GM12878 (cell line): ENCODE results near the gene FAM193A.

Experiments used
- BRCA1 ChIP-seq: IDR thresholded peaks from 2 replicates; pipeline ENCODE4 v1.6.1; 2011; ENCODE audit warnings: low read depth, low read length, improper control_type of control experiment
- CBFB ChIP-seq: IDR thresholded peaks from 2 replicates; pipeline ENCODE4 v1.6.1; 2016; ENCODE audit warnings: antibody characterized with exemption, low read depth
- CTCF ChIP-seq, 3 experiments: IDR thresholded peaks in 2 of 3; conservative IDR thresholded peaks in 1 of 3; 2 replicates each; pipeline ENCODE4 v1.5.1; 2011; ENCODE audit warnings: low read depth in 3 of 3, low read length in 3 of 3, mild to moderate bottlenecking in 3 of 3, control low read depth in 2 of 3, moderate library complexity in 2 of 3, inconsistent platforms in 1 of 3, mixed read lengths in 1 of 3; ENCODE audit not compliant: control insufficient read depth in 2 of 3, insufficient read depth in 1 of 3; ENCODE audit errors: extremely low read depth in 1 of 3
- ETV6 ChIP-seq, 2 experiments: fragments of 450-650 bp in 1 of 2; IDR thresholded peaks in 1 of 2; conservative IDR thresholded peaks in 1 of 2; 2 replicates each; pipeline ENCODE4 v1.6.1; 2014; ENCODE audit warnings: antibody characterized with exemption in 1 of 2, borderline replicate concordance in 1 of 2, low read depth in 1 of 2, mild to moderate bottlenecking in 1 of 2, moderate library complexity in 1 of 2
- EZH2 ChIP-seq: IDR thresholded peaks from 2 replicates; pipeline ENCODE4 v1.6.1; 2012; ENCODE audit warnings: low read depth, mild to moderate bottlenecking, control low read depth, inconsistent platforms, low read length, borderline replicate concordance; ENCODE audit not compliant: control insufficient read depth
- GABPA ChIP-seq: IDR thresholded peaks from 2 replicates; pipeline ENCODE4 v1.6.1; 2014; ENCODE audit warnings: antibody characterized with exemption, low read depth, mild to moderate bottlenecking, inconsistent platforms
- KAT2A ChIP-seq: conservative IDR thresholded peaks from 2 replicates; pipeline ENCODE4 v1.6.1; 2011; ENCODE audit warnings: low read depth, low read length; ENCODE audit not compliant: control insufficient read depth
- NFYB ChIP-seq: IDR thresholded peaks from 2 replicates; pipeline ENCODE4 v1.6.1; 2011; ENCODE audit warnings: low read depth, mild to moderate bottlenecking, low read length, improper control_type of control experiment, moderate library complexity; ENCODE audit not compliant: insufficient read depth
- POLR2A ChIP-seq: IDR thresholded peaks from 2 replicates; pipeline ENCODE4 v1.6.1; 2011; ENCODE audit warnings: low read depth, mild to moderate bottlenecking, low read length
- RAD21 ChIP-seq: IDR thresholded peaks from 2 replicates; pipeline ENCODE4 v1.6.1; 2011; ENCODE audit warnings: mild to moderate bottlenecking, low read depth, low read length, moderate library complexity; ENCODE audit not compliant: insufficient read depth
- REST ChIP-seq: IDR thresholded peaks from 2 replicates; pipeline ENCODE4 v1.6.1; 2012; ENCODE audit warnings: mild to moderate bottlenecking, low read depth, low read length
- RFX5 ChIP-seq: IDR thresholded peaks from 2 replicates; pipeline ENCODE4 v1.6.1; 2011; ENCODE audit warnings: low read depth, low read length, improper control_type of control experiment
- ZBTB11 ChIP-seq: fragments of 450-650 bp; formaldehyde crosslinking; IDR thresholded peaks from 2 replicates; pipeline ENCODE4 v1.5.0; 2022; ENCODE audit warnings: mild to moderate bottlenecking, missing genetic modification characterization
- ZBTB40 ChIP-seq: fragments of 450-650 bp; IDR thresholded peaks from 2 replicates; pipeline ENCODE4 v1.6.1; 2016; ENCODE audit warnings: mild to moderate bottlenecking, moderate library complexity, borderline replicate concordance

- no peak for TF ChIP-seq CTCF (IDR thresholded peaks at IDR 0.05 in 2 of 3, conservative IDR thresholded peaks at IDR 0.05 in 1 of 3; ENCODE audit: control insufficient read depth in 2 of 3, extremely low read depth in 1 of 3, insufficient read depth in 1 of 3, low read depth in 3 of 3, low read length in 3 of 3)
- no peak for TF ChIP-seq POLR2A
- TF ChIP-seq KAT2A: no peak
- TF ChIP-seq CBFB: no peak
- no peak for TF ChIP-seq EZH2
- TF ChIP-seq RAD21: no peak
- no peak for TF ChIP-seq RFX5
- TF ChIP-seq ETV6 (conservative IDR thresholded peaks at IDR 0.05 in 1 of 2, IDR thresholded peaks at IDR 0.05 in 1 of 2; ENCODE audit: borderline replicate concordance in 1 of 2, low read depth in 1 of 2): no peak
- no peak for TF ChIP-seq NFYB
- no peak for TF ChIP-seq ZBTB11 (CRISPR knock-in tag)
- no peak for TF ChIP-seq REST
- no peak for TF ChIP-seq ZBTB40
- TF ChIP-seq GABPA: no peak
- no peak for TF ChIP-seq BRCA1
These were observed 152.7 kb downstream of the FAM193A start for GRCh38 chr4:2689114-2689513.
